Esophagus muscularis mucosa (tissue), 4 donors: ENCODE data around the gene GOT1. TPM values are rescaled to one million over a fixed set of nuclear protein-coding genes. Genes with fewer than 3 reads are reported as not detected.

Experiments
- DNase-seq: peaks from one replicate; pipeline ENCODE4 v3.0.0-alpha.2; 2017; ENCODE audit errors: extremely low spot score
- H3K27ac ChIP-seq, 4 donors: fragments of 200-600 bp; sonication (generic); replicated peaks in 1 of 4; 1 replicate in 3 of 4; 2 replicates in 1 of 4; pipeline ENCODE4 v1.5.1; 2016 to 2019; ENCODE audit warnings: mild to moderate bottlenecking in 1 of 4
- H3K27me3 ChIP-seq, 4 donors: fragments of 200-600 bp; sonication (generic); one replicate each; pipeline versions ENCODE4 v1.5.1 to v1.6.0; 2016 to 2019
- H3K36me3 ChIP-seq, 4 donors: fragments of 200-600 bp; sonication (generic); one replicate each; pipeline ENCODE4 v1.5.1; 2016 to 2019
- H3K4me1 ChIP-seq, 4 donors: fragments of 200-600 bp; sonication (generic); one replicate each; pipeline ENCODE4 v1.5.1; 2016 to 2019
- H3K4me3 ChIP-seq, 4 donors: fragments of 200-600 bp; sonication (generic); 1 replicate in 2 of 4; 2 replicates in 2 of 4; pipeline ENCODE4 v1.5.1; 2016 to 2019; ENCODE audit warnings: mild to moderate bottlenecking in 4 of 4, moderate library complexity in 1 of 4
- H3K9me3 ChIP-seq, 4 donors: fragments of 200-600 bp; sonication (generic); 1 replicate in 3 of 4; 2 replicates in 1 of 4; pipeline ENCODE4 v1.5.1; 2016 to 2019
- CTCF ChIP-seq, 3 experiments: fragments of 200-600 bp in 2 of 3; fragments of 450-650 bp in 1 of 3; sonication (generic) in 2 of 3; IDR thresholded peaks; one replicate each; pipeline ENCODE4 v1.5.1; 2017 to 2019; ENCODE audit warnings: antibody characterized with exemption in 3 of 3, mild to moderate bottlenecking in 2 of 3, moderate library complexity in 1 of 3
- EP300 ChIP-seq: sonication (generic); formaldehyde crosslinking; IDR thresholded peaks from one replicate; pipeline ENCODE4 v1.6.1; 2017; ENCODE audit warnings: antibody characterized with exemption
- POLR2A ChIP-seq: fragments of 450-650 bp; IDR thresholded peaks from one replicate; pipeline ENCODE4 v1.6.1; 2017; ENCODE audit warnings: antibody characterized with exemption, moderate library complexity, mild to moderate bottlenecking, low read depth
- POLR2AphosphoS5 ChIP-seq, 2 donors: sonication (generic); formaldehyde crosslinking; IDR thresholded peaks; one replicate each; pipeline ENCODE4 v1.6.1; 2017; ENCODE audit warnings: antibody characterized with exemption in 2 of 2
- WGBS: methylation state at CpG from one replicate; pipeline ENCODE4 v1.1.5; 2018; 5-methylcytosine and 5-hydroxymethylcytosine counted together
- intact Hi-C: fragments of 100-400 bp; cut with DNase I; formaldehyde crosslinking; loops from one replicate; pipeline ENCODE4 v1.15.1; 2023
- total RNA-seq, 4 donors: library from RNA; depleted of rRNA; stranded (reverse); fragments of >200 nt; gene quantifications; one replicate each; pipeline versions ENCODE4 v1.1.0 to v1.2.1, GENCODE V29; 2016

Gene GOT1
- total RNA-seq, 4 donors from 2014 or later = 31.0 to 37.4 (median 36.0) TPM

DNA sequence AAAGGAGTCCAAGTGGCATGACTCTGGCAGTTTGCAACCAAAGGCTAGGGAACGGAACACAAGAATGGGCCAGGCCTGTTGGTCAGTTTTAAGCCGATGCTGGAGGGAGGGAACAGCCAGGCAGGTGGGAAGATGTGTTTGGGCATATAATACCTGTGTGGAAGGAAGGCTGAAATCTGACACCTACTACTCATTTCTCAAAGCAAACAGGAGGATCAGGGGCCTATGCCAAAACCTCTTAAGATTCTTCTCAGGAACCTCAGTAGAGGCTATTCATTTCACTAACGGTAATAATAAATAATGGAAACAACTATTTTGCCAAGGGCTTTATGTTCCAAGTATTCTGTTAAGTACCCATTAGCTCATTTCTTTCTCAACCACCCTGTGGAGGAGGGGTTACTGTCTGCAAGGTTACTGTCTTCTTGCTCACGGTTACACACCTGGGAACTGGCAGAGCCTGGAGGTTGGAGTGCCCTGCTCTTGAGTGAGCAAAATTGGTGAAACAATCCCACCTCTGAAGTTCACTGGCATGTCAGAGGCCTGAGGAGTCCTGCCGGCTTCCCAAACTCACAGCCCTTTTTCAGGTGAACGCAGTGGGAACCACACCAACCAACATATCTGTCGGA, 35.5 kb downstream of the GOT1 start:
- DNase-seq = no peak
- Histone ChIP-seq H3K27me3 (no peaks in the 10 kb centered on the region), H3K4me3 (no peak overlapping the region), H3K27ac (no peak overlapping the region), H3K4me1 (peaks cover 17 to 25% (median 23%) of the 10 kb centered on the region in 4 donors), H3K36me3 (peaks cover 30 to 56% (median 44%) of the 10 kb centered on the region in 4 donors), H3K9me3 (no peaks in the 10 kb centered on the region)
- intact Hi-C loops = no loop called here
- TF ChIP-seq POLR2AphosphoS5 (IDR thresholded peaks at IDR 0.05) (no peak), CTCF (IDR thresholded peaks at IDR 0.05) (no peak), EP300 (no peak), POLR2A (no peak)
- WGBS = 81% methylated on average over 7 of the region's 7 CpGs

- intact Hi-C loops = no loop called here
- DNase-seq = no peak
- no peak overlapping the region for H3K27ac ChIP-seq
These were observed 36.2 kb downstream of the GOT1 start for GRCh38 chr10:99394256-99394655.

GRCh38 chr10:99393683-99394082, 36.7 kb downstream of the GOT1 start:
- no peak for DNase-seq
- Histone ChIP-seq H3K9me3 (no peaks in the 10 kb centered on the region), H3K4me1 (peaks cover 17 to 25% (median 23%) of the 10 kb centered on the region in 4 donors), H3K4me3 (no peak overlapping the region), H3K27me3 (no peaks in the 10 kb centered on the region), H3K27ac (no peak overlapping the region), H3K36me3 (peaks cover 19 to 44% (median 32%) of the 10 kb centered on the region in 4 donors)
- intact Hi-C loops = loop anchor here (2.0 kb wide), 1 partner anchor 317 kb away; no protein-coding TSS in a partner anchor
- 92% methylated on average over 5 of the region's 5 CpGs for WGBS
- no peak for TF ChIP-seq POLR2A
- TF ChIP-seq EP300 = no peak
- TF ChIP-seq CTCF (IDR thresholded peaks at IDR 0.05) = no peak
- no peak for TF ChIP-seq POLR2AphosphoS5 (IDR thresholded peaks at IDR 0.05)

More at GRCh38 chr10:99394256-99394655, 36.2 kb downstream of the GOT1 start:
- no peak for TF ChIP-seq POLR2AphosphoS5 (IDR thresholded peaks at IDR 0.05)
- TF ChIP-seq POLR2A = no peak
- no peak for TF ChIP-seq CTCF (IDR thresholded peaks at IDR 0.05)
- TF ChIP-seq EP300 = no peak
- Histone ChIP-seq H3K27me3 (no peaks in the 10 kb centered on the region), H3K4me3 (no peak overlapping the region), H3K9me3 (no peaks in the 10 kb centered on the region), H3K4me1 (peaks cover 17 to 25% (median 23%) of the 10 kb centered on the region in 4 donors), H3K36me3 (peaks cover 24 to 50% (median 37%) of the 10 kb centered on the region in 4 donors)
- WGBS = 76% methylated on average over 8 of the region's 8 CpGs

- H3K27me3 ChIP-seq = no peaks in the 10 kb centered on the region
- peaks cover 17 to 25% (median 23%) of the 10 kb centered on the region in 4 donors for H3K4me1 ChIP-seq
- H3K27ac ChIP-seq = no peak overlapping the region
- no peak for DNase-seq
- intact Hi-C loops = loop anchor here (2.0 kb wide), 1 partner anchor 318 kb away; no protein-coding TSS in a partner anchor
- peaks cover 12 to 38% (median 25%) of the 10 kb centered on the region in 4 donors for H3K36me3 ChIP-seq
- no peak overlapping the region for H3K4me3 ChIP-seq
- 67% methylated on average over 2 of the region's 2 CpGs for WGBS
- no peak for TF ChIP-seq CTCF (IDR thresholded peaks at IDR 0.05)
- TF ChIP-seq POLR2A = no peak
- TF ChIP-seq EP300 = no peak
- H3K9me3 ChIP-seq = no peaks in the 10 kb centered on the region
These were observed 37.4 kb downstream of the GOT1 start for GRCh38 chr10:99393036-99393435.
